HepG2 (cell line): ENCODE measurements around the gene CDH1. TPM values are rescaled to one million over a fixed set of nuclear protein-coding genes. Genes with fewer than 3 reads are reported as not detected.

Experiments used
- ATRX ChIP-seq: sonication (generic); formaldehyde crosslinking; IDR thresholded peaks from 2 replicates; pipeline ENCODE4 v1.4.0; 2020; ENCODE audit warnings: missing genetic modification reagents, borderline replicate concordance
- GPN1 ChIP-seq: sonication (generic); formaldehyde crosslinking; IDR thresholded peaks from 2 replicates; pipeline ENCODE4 v1.5.1; 2020; ENCODE audit warnings: missing genetic modification reagents, borderline replicate concordance
- ISL2 ChIP-seq: sonication (generic); formaldehyde crosslinking; IDR thresholded peaks from 2 replicates; pipeline ENCODE4 v1.5.0; 2020; ENCODE audit warnings: missing genetic modification reagents
- ISX ChIP-seq: sonication (generic); formaldehyde crosslinking; conservative IDR thresholded peaks from 2 replicates; pipeline ENCODE4 v1.5.0; 2020; ENCODE audit warnings: missing genetic modification reagents
- JARID2 ChIP-seq: sonication (generic); formaldehyde crosslinking; IDR thresholded peaks from 2 replicates; pipeline ENCODE4 v1.8.1; 2023; ENCODE audit warnings: missing genetic modification reagents, inconsistent platforms; ENCODE audit not compliant: insufficient replicate concordance
- KDM4B ChIP-seq: sonication (generic); formaldehyde crosslinking; IDR thresholded peaks from 2 replicates; pipeline ENCODE4 v1.4.0; 2020; ENCODE audit warnings: missing genetic modification reagents
- LCORL ChIP-seq, 2 experiments: fragments of 450-650 bp in 1 of 2; sonication (generic) in 1 of 2; formaldehyde crosslinking in 1 of 2; IDR thresholded peaks; 2 replicates each; pipeline versions ENCODE4 v1.5.0 to v1.6.1; 2017 to 2020; ENCODE audit warnings: antibody characterized with exemption in 1 of 2, missing genetic modification reagents in 1 of 2
- MAZ ChIP-seq, 2 experiments: sonication (generic) in 1 of 2; formaldehyde crosslinking in 1 of 2; IDR thresholded peaks; 2 replicates each; pipeline versions ENCODE4 v1.5.0 to v1.6.1; 2012 to 2020; ENCODE audit warnings: low read depth in 2 of 2, mild to moderate bottlenecking in 2 of 2, borderline replicate concordance in 1 of 2, improper control_type of control experiment in 1 of 2, low read length in 1 of 2, missing genetic modification reagents in 1 of 2, moderate library complexity in 1 of 2
- NR2F1 ChIP-seq, 2 experiments: fragments of 450-650 bp in 1 of 2; formaldehyde crosslinking in 1 of 2; IDR thresholded peaks; 2 replicates each; pipeline versions ENCODE4 v1.5.0 to v1.6.1; 2016 to 2020; ENCODE audit warnings: mild to moderate bottlenecking in 1 of 2, missing compliant biosample characterization in 1 of 2, missing genetic modification reagents in 1 of 2, moderate library complexity in 1 of 2
- NR2F2 ChIP-seq: IDR thresholded peaks from 2 replicates; pipeline ENCODE4 v1.6.1; 2012; ENCODE audit warnings: low read depth, inconsistent platforms, borderline replicate concordance
- SNAI1 ChIP-seq: sonication (generic); formaldehyde crosslinking; IDR thresholded peaks from 2 replicates; pipeline ENCODE4 v1.5.0; 2020; ENCODE audit warnings: mild to moderate bottlenecking, missing genetic modification reagents, borderline replicate concordance
- SUZ12 ChIP-seq: fragments of 150-350 bp; IDR thresholded peaks from 2 replicates; pipeline ENCODE4 v1.6.1; 2014; ENCODE audit warnings: low read depth, low read length
- TP53 ChIP-seq: sonication (generic); formaldehyde crosslinking; conservative IDR thresholded peaks from 2 replicates; pipeline ENCODE4 v1.4.0; 2020; ENCODE audit warnings: missing genetic modification reagents
- ZNF564 ChIP-seq: sonication (generic); formaldehyde crosslinking; IDR thresholded peaks from 2 replicates; pipeline ENCODE4 v1.8.1; 2023; ENCODE audit warnings: mild to moderate bottlenecking, missing genetic modification reagents
- ZNF724P ChIP-seq: sonication (generic); formaldehyde crosslinking; IDR thresholded peaks from 2 replicates; pipeline ENCODE4 v1.8.0; 2022; ENCODE audit warnings: missing genetic modification reagents, borderline replicate concordance
- ZNF891 ChIP-seq: sonication (generic); formaldehyde crosslinking; IDR thresholded peaks from 2 replicates; pipeline ENCODE4 v1.5.0; 2020; ENCODE audit warnings: mild to moderate bottlenecking, missing genetic modification reagents
- polyA plus RNA-seq, 8 experiments: library from polyadenylated mRNA; depleted of rRNA in 3 of 8; stranded (reverse) in 7 of 8; unstranded in 1 of 8; fragments of >200 nt; fragmentation: Illumina TruSeq in 4 of 8; extraction: Trizol in 4 of 8; gene quantifications; 2 replicates each; pipeline versions ENCODE4 v1.2.1 to v1.2.3, GENCODE V29; 2011 to 2016; ENCODE audit warnings: low read depth in 4 of 8, missing spikeins in 1 of 8, mixed read lengths in 1 of 8; ENCODE audit not compliant: insufficient read depth in 1 of 8
- total RNA-seq, 5 experiments: library from RNA; depleted of rRNA; stranded (reverse); fragments of >200 nt; fragmentation: Illumina TruSeq; extraction: Trizol; gene quantifications; 2 replicates each; pipeline ENCODE4 v1.2.3, GENCODE V29; 2016; ENCODE audit warnings: low read depth in 1 of 5
- TF ChIP-seq, protein P1 (sequence below): sonication (generic); formaldehyde crosslinking; IDR thresholded peaks from 2 replicates; pipeline ENCODE4 v1.4.0; 2020; ENCODE audit warnings: missing genetic modification reagents
- TF ChIP-seq, protein P2 (sequence below): IDR thresholded peaks from 2 replicates; pipeline ENCODE4 v1.6.1; 2012; ENCODE audit warnings: inconsistent platforms
- TF ChIP-seq, protein P3 (sequence below): sonication (generic); formaldehyde crosslinking; IDR thresholded peaks from 2 replicates; pipeline ENCODE4 v1.4.0; 2020; ENCODE audit warnings: mild to moderate bottlenecking, missing genetic modification reagents
- TF ChIP-seq, protein P4 (sequence below): sonication (generic); formaldehyde crosslinking; IDR thresholded peaks from 2 replicates; pipeline ENCODE4 v1.5.1; 2020; ENCODE audit warnings: missing genetic modification reagents, mild to moderate bottlenecking, borderline replicate concordance

Gene CDH1
- total and polyA plus RNA-seq, 2 of the 13 experiments (the other 11 are each of a cell fraction or from before 2014, with no cell fraction given), result 0.95 to 9.8 TPM

DNA sequence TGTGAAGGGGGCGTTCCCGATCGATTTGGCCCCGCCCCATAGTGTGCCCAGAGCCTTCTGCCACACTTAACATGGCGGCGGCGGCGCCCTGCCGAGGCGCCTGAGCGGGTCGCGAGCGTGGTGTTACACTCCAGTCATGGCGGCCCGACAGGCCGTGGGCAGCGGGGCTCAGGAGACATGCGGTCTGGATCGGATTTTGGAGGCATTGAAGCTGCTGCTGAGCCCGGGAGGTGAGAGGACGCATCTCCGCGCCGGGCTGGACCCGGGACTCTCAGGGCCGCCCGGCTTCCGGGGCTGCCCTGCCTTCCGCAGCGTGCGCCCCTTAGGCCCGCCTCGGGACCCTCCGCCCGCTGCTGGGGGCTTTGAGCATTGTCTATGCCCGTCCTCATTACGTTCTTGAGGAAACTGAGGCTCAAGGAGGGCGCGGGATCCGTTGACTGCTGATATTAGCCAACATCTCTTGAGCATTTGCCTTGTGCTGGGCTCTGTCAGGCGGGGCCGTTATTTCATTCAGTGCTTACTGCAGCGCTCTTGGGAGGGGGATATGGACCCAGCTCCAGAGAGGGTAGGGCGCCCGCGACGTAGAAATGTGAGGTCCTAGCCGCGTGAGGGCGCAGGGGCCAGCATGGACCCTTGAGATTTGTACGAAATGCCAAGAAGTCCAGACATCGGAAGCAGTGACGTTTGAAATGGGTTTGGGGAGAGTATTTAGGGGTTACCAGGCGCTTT lies 106.6 kb downstream of the CDH1 start, which contains the start of gene TANGO6 (continued):
- TF ChIP-seq GPN1 (CRISPR knock-in tag) (no peak), ATRX (CRISPR knock-in tag) (no peak), SUZ12 (no peak), ISX (peak; percentile 65; the same call in 1 of the 2 replicates), ZNF891 (CRISPR knock-in tag) (peak; percentile 23; the same call in 1 of the 2 replicates), TP53 (no peak; the same call in 1 of the 2 replicates), KDM4B (peak; percentile 81; the same call in 1 of the 2 replicates), ZNF564 (0 out of 2 replicates have a peak, but pooled peaks have one; percentile 83), ZNF724P (CRISPR knock-in tag) (no peak; the same call in 1 of the 2 replicates), ISL2 (CRISPR knock-in tag) (peak; percentile 52; the same call in 1 of the 2 replicates), JARID2 (peak; percentile 76), SNAI1 (CRISPR knock-in tag) (no peak), MAZ (IDR thresholded peaks at IDR 0.05; ENCODE audit: borderline replicate concordance, low read depth, low read length) (peak; percentile 62; the same call in 1 of the 2 replicates), MAZ (CRISPR knock-in tag; IDR thresholded peaks at IDR 0.05; ENCODE audit: low read depth) (peak; percentile 82), NR2F1 (CRISPR knock-in tag; IDR thresholded peaks at IDR 0.05) (0 out of 4 replicates have a peak, but pooled peaks of 1 of the 2 experiments have one; percentile 10), NR2F2 (no peak), LCORL (IDR thresholded peaks at IDR 0.05) (no peak), LCORL (CRISPR knock-in tag; IDR thresholded peaks at IDR 0.05) (peak; percentile 96)
- TF ChIP-seq, protein P1, sequence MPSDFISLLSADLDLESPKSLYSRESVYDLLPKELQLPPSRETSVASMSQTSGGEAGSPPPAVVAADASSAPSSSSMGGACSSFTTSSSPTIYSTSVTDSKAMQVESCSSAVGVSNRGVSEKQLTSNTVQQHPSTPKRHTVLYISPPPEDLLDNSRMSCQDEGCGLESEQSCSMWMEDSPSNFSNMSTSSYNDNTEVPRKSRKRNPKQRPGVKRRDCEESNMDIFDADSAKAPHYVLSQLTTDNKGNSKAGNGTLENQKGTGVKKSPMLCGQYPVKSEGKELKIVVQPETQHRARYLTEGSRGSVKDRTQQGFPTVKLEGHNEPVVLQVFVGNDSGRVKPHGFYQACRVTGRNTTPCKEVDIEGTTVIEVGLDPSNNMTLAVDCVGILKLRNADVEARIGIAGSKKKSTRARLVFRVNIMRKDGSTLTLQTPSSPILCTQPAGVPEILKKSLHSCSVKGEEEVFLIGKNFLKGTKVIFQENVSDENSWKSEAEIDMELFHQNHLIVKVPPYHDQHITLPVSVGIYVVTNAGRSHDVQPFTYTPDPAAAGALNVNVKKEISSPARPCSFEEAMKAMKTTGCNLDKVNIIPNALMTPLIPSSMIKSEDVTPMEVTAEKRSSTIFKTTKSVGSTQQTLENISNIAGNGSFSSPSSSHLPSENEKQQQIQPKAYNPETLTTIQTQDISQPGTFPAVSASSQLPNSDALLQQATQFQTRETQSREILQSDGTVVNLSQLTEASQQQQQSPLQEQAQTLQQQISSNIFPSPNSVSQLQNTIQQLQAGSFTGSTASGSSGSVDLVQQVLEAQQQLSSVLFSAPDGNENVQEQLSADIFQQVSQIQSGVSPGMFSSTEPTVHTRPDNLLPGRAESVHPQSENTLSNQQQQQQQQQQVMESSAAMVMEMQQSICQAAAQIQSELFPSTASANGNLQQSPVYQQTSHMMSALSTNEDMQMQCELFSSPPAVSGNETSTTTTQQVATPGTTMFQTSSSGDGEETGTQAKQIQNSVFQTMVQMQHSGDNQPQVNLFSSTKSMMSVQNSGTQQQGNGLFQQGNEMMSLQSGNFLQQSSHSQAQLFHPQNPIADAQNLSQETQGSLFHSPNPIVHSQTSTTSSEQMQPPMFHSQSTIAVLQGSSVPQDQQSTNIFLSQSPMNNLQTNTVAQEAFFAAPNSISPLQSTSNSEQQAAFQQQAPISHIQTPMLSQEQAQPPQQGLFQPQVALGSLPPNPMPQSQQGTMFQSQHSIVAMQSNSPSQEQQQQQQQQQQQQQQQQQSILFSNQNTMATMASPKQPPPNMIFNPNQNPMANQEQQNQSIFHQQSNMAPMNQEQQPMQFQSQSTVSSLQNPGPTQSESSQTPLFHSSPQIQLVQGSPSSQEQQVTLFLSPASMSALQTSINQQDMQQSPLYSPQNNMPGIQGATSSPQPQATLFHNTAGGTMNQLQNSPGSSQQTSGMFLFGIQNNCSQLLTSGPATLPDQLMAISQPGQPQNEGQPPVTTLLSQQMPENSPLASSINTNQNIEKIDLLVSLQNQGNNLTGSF, result no peak
- TF ChIP-seq, protein P2, sequence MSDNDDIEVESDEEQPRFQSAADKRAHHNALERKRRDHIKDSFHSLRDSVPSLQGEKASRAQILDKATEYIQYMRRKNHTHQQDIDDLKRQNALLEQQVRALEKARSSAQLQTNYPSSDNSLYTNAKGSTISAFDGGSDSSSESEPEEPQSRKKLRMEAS, result peak; percentile 76
- TF ChIP-seq, protein P3, sequence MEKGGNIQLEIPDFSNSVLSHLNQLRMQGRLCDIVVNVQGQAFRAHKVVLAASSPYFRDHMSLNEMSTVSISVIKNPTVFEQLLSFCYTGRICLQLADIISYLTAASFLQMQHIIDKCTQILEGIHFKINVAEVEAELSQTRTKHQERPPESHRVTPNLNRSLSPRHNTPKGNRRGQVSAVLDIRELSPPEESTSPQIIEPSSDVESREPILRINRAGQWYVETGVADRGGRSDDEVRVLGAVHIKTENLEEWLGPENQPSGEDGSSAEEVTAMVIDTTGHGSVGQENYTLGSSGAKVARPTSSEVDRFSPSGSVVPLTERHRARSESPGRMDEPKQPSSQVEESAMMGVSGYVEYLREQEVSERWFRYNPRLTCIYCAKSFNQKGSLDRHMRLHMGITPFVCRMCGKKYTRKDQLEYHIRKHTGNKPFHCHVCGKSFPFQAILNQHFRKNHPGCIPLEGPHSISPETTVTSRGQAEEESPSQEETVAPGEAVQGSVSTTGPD, result no peak
- TF ChIP-seq, protein P4, sequence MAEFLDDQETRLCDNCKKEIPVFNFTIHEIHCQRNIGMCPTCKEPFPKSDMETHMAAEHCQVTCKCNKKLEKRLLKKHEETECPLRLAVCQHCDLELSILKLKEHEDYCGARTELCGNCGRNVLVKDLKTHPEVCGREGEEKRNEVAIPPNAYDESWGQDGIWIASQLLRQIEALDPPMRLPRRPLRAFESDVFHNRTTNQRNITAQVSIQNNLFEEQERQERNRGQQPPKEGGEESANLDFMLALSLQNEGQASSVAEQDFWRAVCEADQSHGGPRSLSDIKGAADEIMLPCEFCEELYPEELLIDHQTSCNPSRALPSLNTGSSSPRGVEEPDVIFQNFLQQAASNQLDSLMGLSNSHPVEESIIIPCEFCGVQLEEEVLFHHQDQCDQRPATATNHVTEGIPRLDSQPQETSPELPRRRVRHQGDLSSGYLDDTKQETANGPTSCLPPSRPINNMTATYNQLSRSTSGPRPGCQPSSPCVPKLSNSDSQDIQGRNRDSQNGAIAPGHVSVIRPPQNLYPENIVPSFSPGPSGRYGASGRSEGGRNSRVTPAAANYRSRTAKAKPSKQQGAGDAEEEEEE (CRISPR knock-in tag), result peak; percentile 94; the same call in 1 of the 2 replicates
